ENCODE results near the gene DNAJC21.

DNAJC21 gene

DNA sequence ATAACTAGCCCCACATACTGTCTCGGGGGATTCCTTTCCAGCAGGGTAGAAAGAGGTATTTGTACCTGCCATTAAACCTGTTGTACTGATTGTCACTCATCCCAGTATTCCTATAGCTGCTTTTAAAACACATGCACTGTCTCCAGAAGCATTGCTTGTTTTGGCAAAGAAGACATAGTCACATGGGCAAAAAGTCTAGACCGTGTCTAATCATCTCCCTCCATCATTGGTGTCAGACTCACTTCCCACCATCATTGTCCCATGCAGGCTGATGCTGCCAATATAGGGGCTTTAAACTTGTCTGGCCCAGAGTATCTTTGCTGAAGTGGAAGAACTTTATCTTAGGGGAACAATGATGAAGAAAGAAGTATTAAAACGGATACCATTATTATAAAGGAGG is 12.6 kb downstream of the DNAJC21 start:
- Histone ChIP-seq H3K9me3 (ENCODE audit: insufficient read depth, low read depth, low read length) (no peaks in the 10 kb centered on the region), H4K20me1 (ENCODE audit: insufficient read depth, low read length, poor library complexity, severe bottlenecking) (no peaks in the 10 kb centered on the region), H2AFZ (ENCODE audit: low read length) (no peak overlapping the region), H3K4me2 (ENCODE audit: low read depth, low read length, poor library complexity, severe bottlenecking) (no peak overlapping the region), H3K36me3 (ENCODE audit: insufficient read depth, low read length) (peaks cover 83% of the 10 kb centered on the region), H3K4me1 (ENCODE audit: insufficient read depth, low read length, poor library complexity, severe bottlenecking) (no peaks in the 10 kb centered on the region), H3K9me2 (replicated peaks; ENCODE audit: low read depth, low read length) (no peaks in the 10 kb centered on the region), H3K4me3 (ENCODE audit: low read length, poor library complexity, severe bottlenecking) (no peak overlapping the region), H3K79me2 (ENCODE audit: insufficient read depth, low read length) (no peaks in the 10 kb centered on the region), H3K9ac (ENCODE audit: low read depth, low read length, poor library complexity, severe bottlenecking) (no peak overlapping the region), H3K27me3 (ENCODE audit: insufficient read depth, low read length, poor library complexity, severe bottlenecking) (no peaks in the 10 kb centered on the region), H3F3A (ENCODE audit: low read depth) (no peaks in the 10 kb centered on the region)
- TF ChIP-seq EZH2phosphoT487 (IDR thresholded peaks at IDR 0.05; ENCODE audit: borderline replicate concordance) (no peak), CTCF (conservative IDR thresholded peaks at IDR 0.05; ENCODE audit: low read length) (no peak)

- H3K36me3 ChIP-seq (ENCODE audit: insufficient read depth, low read length): peaks cover 76% of the 10 kb centered on the region; the same call in 1 of the 2 replicates
Measured at GRCh38 chr5:34944044-34944443, 14.7 kb downstream of the DNAJC21 start.

GRCh38 chr5:34944460-34945047 is 15.2 kb downstream of the DNAJC21 start:
- Histone ChIP-seq H3K27me3 (ENCODE audit: insufficient read depth, low read length, poor library complexity, severe bottlenecking) (no peaks in the 10 kb centered on the region), H3F3A (ENCODE audit: low read depth) (no peaks in the 10 kb centered on the region), H3K9me3 (ENCODE audit: insufficient read depth, low read depth, low read length) (no peaks in the 10 kb centered on the region), H2AFZ (ENCODE audit: low read length) (no peak overlapping the region), H4K20me1 (ENCODE audit: insufficient read depth, low read length, poor library complexity, severe bottlenecking) (no peaks in the 10 kb centered on the region), H3K9me2 (replicated peaks; ENCODE audit: low read depth, low read length) (no peaks in the 10 kb centered on the region), H3K36me3 (ENCODE audit: insufficient read depth, low read length) (peaks cover 78% of the 10 kb centered on the region; the same call in 1 of the 2 replicates), H3K4me1 (ENCODE audit: insufficient read depth, low read length, poor library complexity, severe bottlenecking) (no peaks in the 10 kb centered on the region), H3K4me2 (ENCODE audit: low read depth, low read length, poor library complexity, severe bottlenecking) (no peak overlapping the region), H3K79me2 (ENCODE audit: insufficient read depth, low read length) (no peaks in the 10 kb centered on the region), H3K4me3 (ENCODE audit: low read length, poor library complexity, severe bottlenecking) (no peak overlapping the region), H3K9ac (ENCODE audit: low read depth, low read length, poor library complexity, severe bottlenecking) (no peak overlapping the region)
- TF ChIP-seq EZH2phosphoT487 (IDR thresholded peaks at IDR 0.05; ENCODE audit: borderline replicate concordance): no peak
- TF ChIP-seq CTCF (conservative IDR thresholded peaks at IDR 0.05; ENCODE audit: low read length): no peak

More at GRCh38 chr5:34944044-34944443, 14.7 kb downstream of the DNAJC21 start:
- TF ChIP-seq EZH2phosphoT487 (IDR thresholded peaks at IDR 0.05; ENCODE audit: borderline replicate concordance) (no peak), CTCF (conservative IDR thresholded peaks at IDR 0.05; ENCODE audit: low read length) (no peak)
- Histone ChIP-seq H3K9ac (ENCODE audit: low read depth, low read length, poor library complexity, severe bottlenecking) (no peak overlapping the region), H2AFZ (ENCODE audit: low read length) (no peak overlapping the region), H3K9me2 (replicated peaks; ENCODE audit: low read depth, low read length) (no peaks in the 10 kb centered on the region), H3K9me3 (ENCODE audit: insufficient read depth, low read depth, low read length) (no peaks in the 10 kb centered on the region), H4K20me1 (ENCODE audit: insufficient read depth, low read length, poor library complexity, severe bottlenecking) (no peaks in the 10 kb centered on the region), H3K4me3 (ENCODE audit: low read length, poor library complexity, severe bottlenecking) (no peak overlapping the region), H3K4me1 (ENCODE audit: insufficient read depth, low read length, poor library complexity, severe bottlenecking) (no peaks in the 10 kb centered on the region), H3F3A (ENCODE audit: low read depth) (no peaks in the 10 kb centered on the region), H3K4me2 (ENCODE audit: low read depth, low read length, poor library complexity, severe bottlenecking) (no peak overlapping the region), H3K79me2 (ENCODE audit: insufficient read depth, low read length) (no peaks in the 10 kb centered on the region), H3K27me3 (ENCODE audit: insufficient read depth, low read length, poor library complexity, severe bottlenecking) (no peaks in the 10 kb centered on the region)

Measured in Loucy (cell line).